GM21717 (cell line): ENCODE results near the gene WDR18.

Source experiments
- ATAC-seq: cut with Tn5 transposase; IDR thresholded peaks from one replicate; pipeline ENCODE4 v1.9.1; 2021; ENCODE audit warnings: mild to moderate bottlenecking, moderate library complexity; ENCODE audit not compliant: unreplicated experiment

Gene WDR18

GRCh38 chr19:991174-991931 is 7.2 kb downstream of the WDR18 start:
- ATAC-seq = no peak

DNA sequence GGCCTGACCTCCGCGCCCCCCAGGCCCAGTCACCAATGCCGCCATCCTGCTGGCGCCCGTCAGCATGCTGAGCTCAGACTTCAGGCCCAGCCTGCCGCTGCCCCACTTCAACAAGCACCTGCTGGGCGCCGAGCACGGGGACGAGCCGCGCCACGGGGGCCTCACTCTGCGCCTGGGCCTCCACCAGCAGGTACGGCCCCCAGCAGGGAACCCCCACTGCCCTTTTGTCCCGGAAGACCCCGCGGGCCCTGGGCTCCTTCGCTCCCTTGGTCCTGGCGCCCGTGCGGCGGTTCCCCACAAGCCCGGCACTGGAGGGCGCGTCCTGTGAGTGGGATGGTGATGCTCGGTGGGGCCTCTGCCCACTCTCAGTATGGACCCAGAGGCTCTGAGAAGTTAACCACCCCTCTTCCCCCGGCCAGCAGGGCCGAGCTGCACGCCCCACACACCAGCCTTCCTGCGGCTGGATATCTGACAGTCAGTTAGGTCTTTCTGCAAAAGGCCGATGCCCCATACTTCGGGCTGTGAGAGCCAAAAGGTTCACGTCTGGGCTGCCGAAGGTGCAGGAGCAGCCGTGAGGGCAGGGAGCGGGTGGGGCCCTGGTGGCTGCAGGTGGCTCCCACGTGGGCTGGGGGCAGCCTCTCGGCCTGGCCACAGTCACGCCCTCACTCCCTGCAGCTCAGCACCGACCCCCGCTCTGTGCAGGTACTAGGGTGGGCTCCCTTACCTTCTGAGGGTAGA is 8.0 kb downstream of the WDR18 start:
- no peak for ATAC-seq

DNA sequence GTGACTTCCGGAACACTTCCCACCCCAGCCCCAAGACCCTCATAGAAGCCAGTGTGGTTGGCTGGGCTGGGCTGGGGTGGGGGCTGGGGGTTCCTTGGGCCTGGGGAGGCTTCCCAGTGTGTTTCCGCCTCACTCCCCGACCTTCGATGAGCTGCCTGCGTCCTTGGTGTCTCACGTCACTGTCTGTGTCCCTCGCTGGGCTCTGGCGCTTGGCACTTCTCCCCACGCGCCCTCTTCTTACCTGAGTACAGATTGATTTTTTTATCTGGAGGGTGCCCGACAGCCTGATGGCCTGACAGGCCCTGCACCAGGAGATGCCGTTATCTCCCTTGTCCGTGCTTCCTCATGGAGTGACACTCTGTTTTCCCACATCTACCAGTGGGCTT is 8.5 kb downstream of the WDR18 start:
- ATAC-seq = no peak

DNA sequence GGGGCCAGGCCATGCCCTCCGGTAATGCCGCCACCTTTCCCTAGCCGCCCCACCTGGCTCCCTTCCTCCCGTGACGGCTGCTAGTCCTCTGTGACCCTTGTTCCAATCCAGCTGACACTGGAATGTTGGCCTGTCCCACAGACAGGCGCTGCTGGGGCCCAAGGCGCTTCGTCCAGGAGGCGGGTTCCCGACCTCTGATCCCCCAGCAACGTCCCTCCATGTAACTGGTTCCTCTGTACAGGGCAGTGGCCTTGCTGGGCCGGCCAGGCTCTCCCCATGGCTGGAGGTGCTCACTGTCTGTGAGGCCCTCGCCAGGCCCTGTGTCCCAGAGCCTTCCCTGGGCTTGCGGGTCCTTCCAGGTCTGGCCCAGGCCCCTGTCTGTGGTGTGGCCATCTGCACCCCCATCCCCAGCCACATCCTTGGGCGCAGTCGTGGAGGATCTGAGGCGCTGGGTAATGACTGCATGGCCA is 9.3 kb downstream of the WDR18 start:
- ATAC-seq = no peak

DNA sequence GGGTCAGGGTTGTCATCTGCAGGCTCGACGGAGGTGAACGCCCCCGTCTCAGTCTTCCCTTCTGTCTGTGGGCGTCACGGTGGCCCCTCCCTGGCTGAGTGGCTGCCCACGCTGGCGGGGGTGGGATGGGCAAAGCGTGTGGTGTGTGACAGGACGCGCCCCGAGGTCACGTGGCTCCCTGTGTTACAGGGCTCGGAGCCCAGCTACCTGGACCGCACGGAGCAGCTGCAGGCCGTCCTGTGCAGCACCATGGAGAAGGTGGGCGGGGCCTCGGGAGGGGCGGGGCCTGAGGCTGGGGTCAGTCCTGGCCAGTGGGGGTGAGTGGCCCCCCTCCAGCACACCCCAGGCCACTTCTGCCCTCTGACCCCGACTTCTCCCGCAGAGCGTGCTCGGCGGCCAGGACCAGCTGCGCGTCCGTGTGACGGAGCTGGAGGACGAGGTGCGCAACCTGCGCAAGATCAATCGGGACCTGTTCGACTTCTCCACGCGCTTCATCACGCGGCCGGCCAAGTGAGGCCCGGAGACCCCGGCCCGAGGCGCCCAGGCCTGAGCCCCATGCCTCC is 9.8 kb downstream of the WDR18 start:
- ATAC-seq = no peak

DNA sequence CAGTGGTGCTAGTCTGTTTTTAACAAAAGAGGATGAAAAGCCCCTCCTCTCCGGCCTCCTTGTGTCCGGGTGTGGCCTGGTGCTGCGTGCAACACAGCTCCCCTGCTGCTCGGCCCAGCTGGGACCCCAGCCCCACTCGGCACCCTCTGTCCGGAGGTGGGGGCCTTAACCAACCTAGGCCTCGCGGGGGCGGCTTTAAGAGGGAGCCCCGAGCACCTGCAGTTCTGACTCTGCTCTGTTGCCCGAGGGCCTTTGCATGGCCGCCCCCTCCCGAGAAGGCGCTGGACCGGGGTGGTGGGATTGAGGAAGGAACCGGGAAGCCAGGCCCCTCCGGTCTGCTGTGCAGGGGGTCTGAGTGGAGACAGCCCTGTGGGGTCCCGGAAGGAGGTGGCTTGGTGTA is 10.4 kb downstream of the WDR18 start:
- ATAC-seq = no peak

DNA sequence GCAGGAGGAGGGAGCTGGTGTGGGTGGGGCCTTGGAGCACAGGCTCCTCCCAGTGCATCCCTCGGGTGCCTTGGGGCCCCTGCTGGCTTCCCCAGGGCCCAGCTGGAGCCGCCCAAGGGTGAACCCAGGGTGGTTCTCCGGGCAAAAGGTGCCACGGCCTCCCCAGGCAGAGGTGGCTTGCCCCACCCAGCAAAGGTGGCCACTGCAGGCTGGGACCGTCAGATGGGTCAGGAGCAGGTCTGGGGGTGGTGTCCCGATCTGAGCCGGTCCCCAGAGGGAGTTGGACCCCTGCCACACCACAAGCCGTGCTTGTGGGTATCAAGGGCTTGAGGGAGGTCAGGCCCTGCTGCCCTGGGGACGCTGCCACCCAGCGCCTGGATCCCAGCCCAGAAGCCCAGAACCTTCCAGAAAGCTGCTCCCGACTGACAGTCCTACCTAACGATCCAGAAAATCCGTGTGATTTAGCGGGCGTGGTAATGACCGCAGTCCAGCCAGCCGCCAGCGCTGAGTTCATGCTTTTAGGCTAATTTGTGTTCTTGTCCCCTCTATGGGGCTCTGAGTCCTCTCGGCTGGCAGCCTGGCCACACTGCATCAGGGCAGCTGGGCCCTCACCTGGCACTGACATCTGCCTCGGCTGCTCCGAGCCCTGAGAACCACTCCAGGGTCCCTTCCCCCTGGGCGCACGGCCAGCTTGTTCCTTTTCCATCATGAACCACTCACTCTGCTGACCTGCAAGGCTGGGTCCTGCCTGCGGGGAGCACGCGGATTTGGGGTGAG is 11.1 kb downstream of the WDR18 start:
- no peak for ATAC-seq

DNA sequence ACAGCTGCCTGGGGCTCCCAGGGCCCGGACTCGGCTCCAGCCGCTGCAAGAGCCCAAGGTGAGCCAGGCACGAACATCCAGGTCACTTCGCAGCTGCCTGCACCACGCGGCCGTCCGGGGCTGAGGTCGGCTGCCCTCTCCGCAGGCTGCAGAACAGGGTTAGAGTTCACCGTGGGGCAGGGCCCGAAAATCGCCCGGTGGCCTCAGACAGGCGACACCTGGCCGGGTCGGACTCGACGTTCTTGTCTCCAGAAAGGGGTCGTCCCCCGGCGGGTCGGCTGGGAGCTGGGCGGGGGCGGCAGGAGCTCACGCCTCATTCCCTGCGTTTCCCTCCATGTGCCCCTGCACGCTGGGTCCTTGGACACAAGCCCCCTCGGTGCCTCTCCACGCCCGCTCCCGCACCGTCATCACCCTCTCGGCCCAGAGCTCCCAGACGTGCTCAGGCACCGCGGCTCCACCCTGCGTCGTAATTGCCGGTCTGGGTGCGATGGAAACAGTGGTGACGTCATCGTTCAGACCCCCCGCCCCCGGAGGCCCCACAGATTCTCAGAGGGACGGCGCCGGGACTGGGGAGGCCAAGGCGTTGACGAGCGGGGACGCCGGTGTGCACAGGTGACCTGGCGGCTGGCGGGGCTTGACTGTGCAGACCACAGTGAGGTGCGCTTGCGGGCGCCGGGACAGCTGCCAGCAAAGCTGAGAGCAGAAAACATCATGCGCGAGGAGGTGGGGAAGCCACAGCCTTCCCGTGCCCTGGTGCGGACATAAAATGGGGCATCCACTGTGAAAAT is 12.1 kb downstream of the WDR18 start:
- no peak for ATAC-seq

- no peak for ATAC-seq
Measured at GRCh38 chr19:998064-998463, 13.9 kb downstream of the WDR18 start.

GRCh38 chr19:999379-999719 is 15.2 kb downstream of the WDR18 start:
- no peak for ATAC-seq

GRCh38 chr19:1000095-1000494 is 15.9 kb downstream of the WDR18 start, which contains the start of gene GRIN3B:
GRIN3B (plus strand) TSS chr19:1000419; CDS start chr19:1000438, 19 bp downstream.
- ATAC-seq = no peak

DNA sequence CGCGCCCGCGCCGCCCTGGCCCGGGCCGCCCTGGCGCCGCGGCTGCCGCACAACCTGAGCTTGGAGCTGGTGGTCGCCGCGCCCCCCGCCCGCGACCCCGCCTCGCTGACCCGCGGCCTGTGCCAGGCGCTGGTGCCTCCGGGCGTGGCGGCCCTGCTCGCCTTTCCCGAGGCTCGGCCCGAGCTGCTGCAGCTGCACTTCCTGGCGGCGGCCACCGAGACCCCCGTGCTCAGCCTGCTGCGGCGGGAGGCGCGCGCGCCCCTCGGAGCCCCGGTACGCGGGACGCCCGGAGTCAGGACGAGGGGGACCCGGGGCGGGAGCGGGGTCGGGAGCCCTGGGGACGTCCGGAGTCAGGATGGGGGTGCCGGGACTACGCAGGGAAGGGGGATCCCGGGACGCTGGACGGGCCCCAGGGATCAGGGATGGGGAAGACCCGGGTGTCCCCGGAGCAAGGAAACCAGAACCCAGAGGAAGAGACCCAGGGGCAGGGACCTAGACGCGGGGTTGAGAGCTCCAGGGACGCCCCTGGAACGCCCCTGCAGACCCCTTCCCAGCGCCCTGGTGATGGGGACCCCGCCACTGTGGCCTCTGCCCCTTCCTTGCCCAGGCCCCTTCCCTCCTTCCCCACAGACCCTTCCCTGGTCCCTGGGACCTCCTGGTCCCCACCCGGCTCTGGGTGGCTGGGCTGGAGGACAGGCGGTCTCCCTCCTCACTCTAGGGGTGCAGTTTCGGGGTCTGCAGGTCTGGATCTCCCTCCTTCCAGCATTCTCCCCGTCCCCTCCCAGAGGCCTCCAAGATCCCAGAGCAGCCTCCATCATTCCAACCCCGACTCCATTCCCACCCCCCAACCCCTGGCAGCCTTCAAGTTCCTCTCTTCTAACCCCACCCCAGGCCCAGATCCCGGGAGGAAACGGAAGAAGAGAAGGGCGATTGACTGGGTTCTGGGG is 16.7 kb downstream of the WDR18 start:
- no peak for ATAC-seq

DNA sequence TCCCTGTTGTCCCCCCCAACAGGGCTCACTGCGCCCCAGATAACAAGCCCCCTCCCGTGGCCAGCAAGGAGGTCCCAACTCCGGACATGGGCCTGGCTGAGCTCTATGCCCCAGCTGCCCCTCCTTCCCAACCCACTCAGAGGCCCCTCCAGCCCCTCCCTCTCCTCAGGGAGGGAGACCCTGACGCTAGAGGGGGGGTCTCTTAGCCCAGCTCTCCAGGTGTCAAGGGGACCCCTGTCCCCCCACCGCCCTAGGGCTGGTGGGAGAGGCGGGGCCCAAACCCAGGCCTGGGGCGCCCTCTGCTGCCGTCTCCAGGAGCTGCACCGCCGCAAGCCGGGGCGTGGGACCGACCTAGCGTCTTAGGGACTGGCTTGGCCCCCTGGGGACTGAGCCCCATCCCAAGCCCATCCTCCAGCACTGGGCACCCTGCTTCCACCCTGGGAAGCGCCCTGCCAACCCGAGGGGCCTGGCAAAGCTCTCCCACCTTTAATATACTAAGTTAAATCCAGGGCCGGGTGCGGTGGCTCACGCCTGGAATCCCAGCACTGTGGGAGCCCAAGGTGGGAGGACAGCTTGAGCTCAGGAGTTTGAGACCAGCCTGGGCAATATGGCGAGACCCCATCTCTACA is 17.5 kb downstream of the WDR18 start:
- no peak for ATAC-seq

DNA sequence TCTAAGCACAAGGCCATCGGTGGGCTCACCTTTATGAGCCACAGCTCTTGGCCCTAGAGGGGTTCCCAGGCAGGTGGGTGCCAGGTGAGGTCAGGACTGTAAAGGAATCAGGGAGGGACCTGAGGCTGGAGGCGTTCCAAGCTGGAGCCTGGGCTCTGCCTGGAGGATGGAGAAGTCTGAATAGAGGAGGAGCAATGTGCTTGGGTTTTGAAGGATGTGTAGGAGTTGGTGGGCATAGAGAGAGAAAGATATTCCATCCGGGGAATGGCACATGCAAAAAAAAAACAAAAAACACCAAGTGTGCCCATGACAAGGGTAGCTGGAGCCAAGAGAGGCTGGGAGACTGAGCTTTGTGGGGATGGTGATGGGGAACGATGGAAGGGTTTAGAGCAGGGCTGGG is 18.5 kb downstream of the WDR18 start:
- ATAC-seq = no peak

- no peak for ATAC-seq
Measured at GRCh38 chr19:1003283-1003682, 19.1 kb downstream of the WDR18 start.

GRCh38 chr19:1004204-1004802 is 20.2 kb downstream of the WDR18 start:
- ATAC-seq = no peak

GRCh38 chr19:1004803-1005664 is 20.9 kb downstream of the WDR18 start:
- ATAC-seq = no peak
